HEK293 (cell line): ENCODE results near the gene CCDC74A.

Experiments used
- BCL11A ChIP-seq: fragments of 450-650 bp; formaldehyde crosslinking; IDR thresholded peaks from 2 replicates; pipeline ENCODE4 v1.5.1; 2016; ENCODE audit warnings: low read depth, missing biosample characterization, missing genetic modification characterization
- CTCF ChIP-seq: fragments of 450-650 bp; formaldehyde crosslinking; IDR thresholded peaks from 2 replicates; pipeline ENCODE4 v1.5.1; 2016; ENCODE audit warnings: missing biosample characterization, missing genetic modification characterization
- KLF1 ChIP-seq: fragments of 450-650 bp; formaldehyde crosslinking; IDR thresholded peaks from 2 replicates; pipeline ENCODE4 v1.5.1; 2016; ENCODE audit warnings: missing biosample characterization, missing genetic modification characterization
- MYNN ChIP-seq: fragments of 450-650 bp; formaldehyde crosslinking; IDR thresholded peaks from 2 replicates; pipeline ENCODE4 v1.5.1; 2016; ENCODE audit warnings: missing biosample characterization, missing genetic modification characterization, borderline replicate concordance
- YY1 ChIP-seq: fragments of 450-650 bp; formaldehyde crosslinking; IDR thresholded peaks from 2 replicates; pipeline ENCODE4 v1.5.1; 2018; ENCODE audit warnings: missing biosample characterization, missing genetic modification characterization
- ZNF202 ChIP-seq: fragments of 450-650 bp; formaldehyde crosslinking; IDR thresholded peaks from 2 replicates; pipeline ENCODE4 v1.5.1; 2016; ENCODE audit warnings: missing biosample characterization, missing genetic modification characterization, borderline replicate concordance
- ZNF239 ChIP-seq: fragments of 450-650 bp; formaldehyde crosslinking; IDR thresholded peaks from 2 replicates; pipeline ENCODE4 v1.5.1; 2016; ENCODE audit warnings: missing biosample characterization, missing genetic modification characterization
- ZNF266 ChIP-seq: fragments of 450-650 bp; formaldehyde crosslinking; IDR thresholded peaks from 2 replicates; pipeline ENCODE4 v1.5.1; 2016; ENCODE audit warnings: missing biosample characterization, missing genetic modification characterization, low read depth
- ZNF777 ChIP-seq: fragments of 450-650 bp; formaldehyde crosslinking; IDR thresholded peaks from 2 replicates; pipeline ENCODE4 v1.5.1; 2017; ENCODE audit warnings: missing biosample characterization, missing genetic modification characterization, borderline replicate concordance

GRCh38 chr2:131488306-131489205 is 39.1 kb upstream of the CCDC74A start:
- TF ChIP-seq MYNN (tag by site-specific recombination) (no peak), BCL11A (tag by site-specific recombination) (no peak), CTCF (tag by site-specific recombination) (no peak), YY1 (tag by site-specific recombination) (no peak), ZNF202 (no peak), KLF1 (tag by site-specific recombination) (no peak), ZNF239 (no peak), ZNF266 (no peak), ZNF777 (tag by site-specific recombination) (no peak)
